OCI-LY3 (cell line): ENCODE results near the gene DNM3.

Source experiments
- H2AFZ ChIP-seq: fragments of 200-600, 300-600 bp; shearing (Covaris generic); 2 replicates; pipeline ENCODE4 v1.6.0; 2014; ENCODE audit warnings: antibody characterized with exemption, low read depth, low read length
- H3K27ac ChIP-seq: fragments of 200-600, 300-600 bp; sonication (generic); 2 replicates; pipeline ENCODE4 v1.5.1; 2014; ENCODE audit warnings: mild to moderate bottlenecking, low read length, moderate library complexity, mixed read lengths
- H3K27me3 ChIP-seq: fragments of 200-600, 300-600 bp; sonication (generic); 2 replicates; pipeline ENCODE4 v1.6.1; 2014; ENCODE audit warnings: low read depth, low read length, mixed read lengths
- H3K36me3 ChIP-seq: fragments of 200-600, 300-600 bp; sonication (generic); replicated peaks from 2 replicates; pipeline ENCODE3; 2014; ENCODE audit warnings: low read depth, low read length, mixed read lengths
- H3K4me1 ChIP-seq: fragments of 300-600, 200-600 bp; sonication (generic); 2 replicates; pipeline ENCODE4 v1.6.1; 2014; ENCODE audit warnings: low read length, mixed read lengths
- H3K4me2 ChIP-seq: fragments of 200-600, 300-600 bp; sonication (generic); 2 replicates; pipeline ENCODE4 v1.6.1; 2014; ENCODE audit warnings: low read length, mixed read lengths
- H3K4me3 ChIP-seq: fragments of 300-600, 200-600 bp; sonication (generic); 2 replicates; pipeline ENCODE4 v1.5.1; 2014; ENCODE audit warnings: antibody characterized with exemption, mild to moderate bottlenecking, low read length, moderate library complexity
- H3K79me2 ChIP-seq: fragments of 300-600, 200-600 bp; shearing (Covaris generic); 2 replicates; pipeline ENCODE4 v1.6.1; 2014; ENCODE audit warnings: mild to moderate bottlenecking, low read length, mixed read lengths
- H3K9ac ChIP-seq: fragments of 300-600, 200-600 bp; shearing (Covaris generic); 2 replicates; pipeline ENCODE4 v1.6.0; 2014; ENCODE audit warnings: mild to moderate bottlenecking, low read length, moderate library complexity
- H3K9me3 ChIP-seq: fragments of 200-600, 300-600 bp; shearing (Covaris generic); 2 replicates; pipeline ENCODE4 v1.6.1; 2014; ENCODE audit warnings: low read length, mixed read lengths; ENCODE audit not compliant: insufficient read depth
- H4K20me1 ChIP-seq: fragments of 200-600, 300-600 bp; sonication (generic); 2 replicates; pipeline ENCODE4 v1.6.1; 2016; ENCODE audit warnings: low read length, mixed read lengths; ENCODE audit not compliant: insufficient read depth
- EZH2phosphoT487 ChIP-seq: fragments of 200-600 bp; shearing (Covaris generic); IDR thresholded peaks from 2 replicates; pipeline ENCODE4 v1.6.1; 2018; ENCODE audit warnings: antibody characterized with exemption, mixed run types, low read depth
- TF ChIP-seq, protein P1 (sequence below): fragments of 200-600, 300-600 bp; sonication (generic); IDR thresholded peaks from 2 replicates; pipeline ENCODE4 v1.5.1; 2014; ENCODE audit warnings: antibody characterized with exemption, low read length, low read depth

The DNM3 gene

DNA sequence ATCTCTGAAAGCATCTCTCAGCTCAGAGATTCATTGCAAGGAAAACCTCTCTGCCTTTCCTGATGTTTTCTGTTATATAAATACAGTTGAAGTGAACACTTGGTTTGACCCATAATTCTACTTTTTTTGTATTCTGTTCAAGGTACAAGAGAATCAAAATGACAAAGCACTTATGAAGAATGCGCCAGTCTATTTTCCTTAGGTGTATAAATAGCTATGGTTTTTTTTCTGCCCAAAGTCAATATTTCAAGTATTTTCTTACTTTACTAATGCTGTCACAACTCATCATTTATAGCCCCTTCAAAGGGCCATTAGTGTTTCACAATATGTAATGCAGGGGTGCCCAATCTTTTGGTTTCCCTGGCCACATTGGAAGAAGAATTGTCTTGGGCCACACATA is 436.7 kb downstream of the DNM3 start:
- no peaks in the 10 kb centered on the region for H3K79me2 ChIP-seq
- H3K4me1 ChIP-seq, result peaks cover 17% of the 10 kb centered on the region
- no peak for TF ChIP-seq EZH2phosphoT487
- TF ChIP-seq, protein P1, sequence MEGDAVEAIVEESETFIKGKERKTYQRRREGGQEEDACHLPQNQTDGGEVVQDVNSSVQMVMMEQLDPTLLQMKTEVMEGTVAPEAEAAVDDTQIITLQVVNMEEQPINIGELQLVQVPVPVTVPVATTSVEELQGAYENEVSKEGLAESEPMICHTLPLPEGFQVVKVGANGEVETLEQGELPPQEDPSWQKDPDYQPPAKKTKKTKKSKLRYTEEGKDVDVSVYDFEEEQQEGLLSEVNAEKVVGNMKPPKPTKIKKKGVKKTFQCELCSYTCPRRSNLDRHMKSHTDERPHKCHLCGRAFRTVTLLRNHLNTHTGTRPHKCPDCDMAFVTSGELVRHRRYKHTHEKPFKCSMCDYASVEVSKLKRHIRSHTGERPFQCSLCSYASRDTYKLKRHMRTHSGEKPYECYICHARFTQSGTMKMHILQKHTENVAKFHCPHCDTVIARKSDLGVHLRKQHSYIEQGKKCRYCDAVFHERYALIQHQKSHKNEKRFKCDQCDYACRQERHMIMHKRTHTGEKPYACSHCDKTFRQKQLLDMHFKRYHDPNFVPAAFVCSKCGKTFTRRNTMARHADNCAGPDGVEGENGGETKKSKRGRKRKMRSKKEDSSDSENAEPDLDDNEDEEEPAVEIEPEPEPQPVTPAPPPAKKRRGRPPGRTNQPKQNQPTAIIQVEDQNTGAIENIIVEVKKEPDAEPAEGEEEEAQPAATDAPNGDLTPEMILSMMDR, result no peak
- no peaks in the 10 kb centered on the region for H3K27me3 ChIP-seq
- H2AFZ ChIP-seq, result no peak overlapping the region
- H3K9me3 ChIP-seq, result no peaks in the 10 kb centered on the region
- no peak overlapping the region for H3K4me2 ChIP-seq
- H3K9ac ChIP-seq, result no peak overlapping the region
- H3K4me3 ChIP-seq, result no peak overlapping the region
- no peaks in the 10 kb centered on the region for H3K36me3 ChIP-seq
- H4K20me1 ChIP-seq, result no peaks in the 10 kb centered on the region
- no peak overlapping the region for H3K27ac ChIP-seq

GRCh38 chr1:172278478-172278877 is 437.2 kb downstream of the DNM3 start:
- no peak overlapping the region for H3K4me3 ChIP-seq
- no peak overlapping the region for H3K27ac ChIP-seq
- H3K4me1 ChIP-seq, result peaks cover 14% of the 10 kb centered on the region
- H3K79me2 ChIP-seq, result no peaks in the 10 kb centered on the region
- no peak overlapping the region for H3K9ac ChIP-seq
- no peaks in the 10 kb centered on the region for H4K20me1 ChIP-seq
- H3K27me3 ChIP-seq, result no peaks in the 10 kb centered on the region
- no peak overlapping the region for H2AFZ ChIP-seq
- H3K4me2 ChIP-seq, result no peak overlapping the region
- TF ChIP-seq, protein P1, result no peak
- no peak for TF ChIP-seq EZH2phosphoT487
- H3K9me3 ChIP-seq, result no peaks in the 10 kb centered on the region
- H3K36me3 ChIP-seq, result no peaks in the 10 kb centered on the region

DNA sequence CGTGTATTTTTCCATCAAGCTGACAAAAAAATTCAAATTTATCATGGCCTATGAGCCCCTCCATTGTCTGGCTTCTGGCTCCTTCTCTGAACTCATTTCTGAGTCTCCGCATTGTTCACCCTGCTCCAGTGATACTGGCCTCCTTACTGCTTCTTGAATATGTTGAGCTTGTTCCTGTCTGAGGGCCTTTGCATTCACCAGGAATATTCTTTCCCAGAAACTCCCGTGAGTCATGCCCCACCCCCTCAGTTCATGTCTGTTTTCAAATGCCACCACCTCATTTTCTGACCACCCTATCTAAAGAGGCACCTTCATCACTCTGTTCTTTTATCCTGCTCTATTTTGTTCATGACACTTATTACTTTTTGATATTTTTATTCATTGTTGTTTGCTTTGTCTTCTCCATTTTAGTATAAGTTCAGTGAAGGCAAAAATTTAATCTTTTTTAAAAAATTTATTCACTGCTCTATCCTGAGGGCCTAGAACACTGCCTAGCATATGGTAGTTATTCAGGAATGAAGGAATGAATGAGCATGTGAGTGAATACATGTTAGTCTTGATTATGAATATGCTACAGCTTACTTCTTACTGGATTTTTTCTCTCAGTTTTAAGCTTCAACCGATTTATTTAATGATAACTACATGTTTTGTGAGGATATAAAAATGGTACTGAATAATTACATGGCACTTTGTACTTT is 438.8 kb downstream of the DNM3 start:
- Histone ChIP-seq H3K4me2 (no peak overlapping the region), H4K20me1 (no peaks in the 10 kb centered on the region), H2AFZ (no peak overlapping the region), H3K9ac (no peak overlapping the region), H3K36me3 (no peaks in the 10 kb centered on the region), H3K9me3 (no peaks in the 10 kb centered on the region), H3K79me2 (no peaks in the 10 kb centered on the region), H3K27ac (no peak overlapping the region), H3K27me3 (no peaks in the 10 kb centered on the region), H3K4me3 (no peak overlapping the region), H3K4me1 (no peaks in the 10 kb centered on the region)
- TF ChIP-seq, protein P1, result no peak
- TF ChIP-seq EZH2phosphoT487, result no peak

DNA sequence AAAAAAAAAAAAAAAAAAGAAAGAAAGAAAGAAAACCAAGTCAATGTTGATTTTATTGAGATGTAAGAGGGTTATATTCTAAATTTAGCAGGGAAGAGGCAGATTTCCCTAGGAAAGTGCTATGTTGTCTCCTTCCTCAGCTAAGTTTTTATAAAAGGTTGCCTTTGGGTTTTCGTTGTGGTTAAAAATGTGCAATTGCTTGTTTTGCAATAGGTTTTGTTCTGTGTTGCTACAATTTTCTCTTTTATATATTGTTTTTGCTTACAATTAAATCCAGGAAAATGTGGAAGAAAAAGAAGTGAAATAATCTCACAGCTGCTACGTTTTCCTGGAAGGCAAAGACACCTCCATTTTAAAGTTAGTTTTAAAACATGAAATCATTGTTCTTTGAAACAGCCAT is 442.5 kb downstream of the DNM3 start:
- Histone ChIP-seq H3K36me3 (no peaks in the 10 kb centered on the region), H3K79me2 (no peaks in the 10 kb centered on the region), H3K4me2 (no peak overlapping the region), H3K27ac (no peak overlapping the region), H3K9ac (no peak overlapping the region), H4K20me1 (no peaks in the 10 kb centered on the region), H3K9me3 (no peaks in the 10 kb centered on the region), H3K27me3 (no peaks in the 10 kb centered on the region), H3K4me3 (no peak overlapping the region), H3K4me1 (no peaks in the 10 kb centered on the region), H2AFZ (no peak overlapping the region)
- TF ChIP-seq EZH2phosphoT487, result no peak
- TF ChIP-seq, protein P1, result no peak
